ENCODE results near the gene CIROP. TPM values are rescaled to one million over a fixed set of nuclear protein-coding genes. Genes with fewer than 3 reads are reported as not detected.
A peak's percentile ranks its signal among the peaks of the same experiment; 100 is the strongest.

CIROP gene, protein sequence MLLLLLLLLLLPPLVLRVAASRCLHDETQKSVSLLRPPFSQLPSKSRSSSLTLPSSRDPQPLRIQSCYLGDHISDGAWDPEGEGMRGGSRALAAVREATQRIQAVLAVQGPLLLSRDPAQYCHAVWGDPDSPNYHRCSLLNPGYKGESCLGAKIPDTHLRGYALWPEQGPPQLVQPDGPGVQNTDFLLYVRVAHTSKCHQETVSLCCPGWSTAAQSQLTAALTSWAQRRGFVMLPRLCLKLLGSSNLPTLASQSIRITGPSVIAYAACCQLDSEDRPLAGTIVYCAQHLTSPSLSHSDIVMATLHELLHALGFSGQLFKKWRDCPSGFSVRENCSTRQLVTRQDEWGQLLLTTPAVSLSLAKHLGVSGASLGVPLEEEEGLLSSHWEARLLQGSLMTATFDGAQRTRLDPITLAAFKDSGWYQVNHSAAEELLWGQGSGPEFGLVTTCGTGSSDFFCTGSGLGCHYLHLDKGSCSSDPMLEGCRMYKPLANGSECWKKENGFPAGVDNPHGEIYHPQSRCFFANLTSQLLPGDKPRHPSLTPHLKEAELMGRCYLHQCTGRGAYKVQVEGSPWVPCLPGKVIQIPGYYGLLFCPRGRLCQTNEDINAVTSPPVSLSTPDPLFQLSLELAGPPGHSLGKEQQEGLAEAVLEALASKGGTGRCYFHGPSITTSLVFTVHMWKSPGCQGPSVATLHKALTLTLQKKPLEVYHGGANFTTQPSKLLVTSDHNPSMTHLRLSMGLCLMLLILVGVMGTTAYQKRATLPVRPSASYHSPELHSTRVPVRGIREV
- total RNA-seq (2021) (not detected in 2 replicates), Bru-seq, nascent RNA (not detected), BruChase-seq, experiment 1, labeled RNA remaining after a 2-hour chase (not detected), BruChase-seq, experiment 2, labeled RNA remaining after a 6-hour chase (not detected)
- long read RNA-seq, result 0 reads

- Histone ChIP-seq H4K20me1 (ENCODE audit: insufficient read depth) (no peaks in the 10 kb centered on the region), H3K9me3 (ENCODE audit: insufficient read depth, low read depth) (no peaks in the 10 kb centered on the region), H3K27ac (no peak within 1 kb of the TSS), H3K36me3 (ENCODE audit: low read depth) (no peaks in the 10 kb centered on the region), H3K4me3 (no peak within 1 kb of the TSS), H3K4me1 (replicated peaks; ENCODE audit: insufficient read depth) (no peaks in the 10 kb centered on the region), H3K9me2 (ENCODE audit: insufficient read depth) (no peaks in the 10 kb centered on the region), H3K27me3 (ENCODE audit: insufficient read depth, low read depth) (no peaks in the 10 kb centered on the region), H3F3A (ENCODE audit: insufficient read depth, low read depth) (no peaks in the 10 kb centered on the region), H2AFZ (no peak within 1 kb of the TSS), H3K79me2 (ENCODE audit: low read depth) (no peaks in the 10 kb centered on the region), H3K4me2 (no peak within 1 kb of the TSS)
- BruUV-seq (replicated peaks), result no TSS peak
- intact Hi-C loops (cut with micrococcal nuclease; ENCODE audit: unreplicated experiment), result no loop called here
- ChIA-PET POLR2A (ENCODE audit: unreplicated experiment) (no interaction called here), CTCF (no interaction called here)
- TF ChIP-seq EZH2 (IDR thresholded peaks at IDR 0.05; ENCODE audit: low read depth) (no peak), CTCF (conservative IDR thresholded peaks at IDR 0.05) (no peak)
- DNase-seq, result no peak
Observed at GRCh38 chr14:23104591-23105347, at the start of gene CIROP. CIROP (minus strand) TSS chr14:23104989; CDS start chr14:23104920, 69 bp downstream.

GRCh38 chr14:23153851-23154796 is 49.3 kb upstream of the CIROP start:
- no peak overlapping the region for H2AFZ ChIP-seq
- no TSS peak for BruUV-seq (replicated peaks)
- CTCF ChIA-PET, result interaction anchor here (1.0 kb wide), 1 partner anchor 34 kb away, joined by 3 read pairs; no protein-coding TSS in a partner anchor

More at GRCh38 chr14:23153851-23154796, 49.3 kb upstream of the CIROP start:
- TF ChIP-seq EZH2 (IDR thresholded peaks at IDR 0.05; ENCODE audit: low read depth) (no peak), CTCF (conservative IDR thresholded peaks at IDR 0.05) (no peak)
- H3K4me2 ChIP-seq, result no peak overlapping the region
- no peaks in the 10 kb centered on the region for H3K27me3 ChIP-seq (ENCODE audit: insufficient read depth, low read depth)
- POLR2A ChIA-PET (ENCODE audit: unreplicated experiment), result no interaction called here
- H3K27ac ChIP-seq, result no peak overlapping the region
- no peaks in the 10 kb centered on the region for H3K79me2 ChIP-seq (ENCODE audit: low read depth)
- DNase-seq, result peak in 1 of 2 experiments; percentile 65
- H3K4me3 ChIP-seq, result no peak overlapping the region
- no peaks in the 10 kb centered on the region for H3K9me2 ChIP-seq (ENCODE audit: insufficient read depth)
- no peaks in the 10 kb centered on the region for H4K20me1 ChIP-seq (ENCODE audit: insufficient read depth)
- H3K4me1 ChIP-seq (replicated peaks; ENCODE audit: insufficient read depth), result peaks cover 7% of the 10 kb centered on the region; the same call in 1 of the 2 replicates
- H3K36me3 ChIP-seq (ENCODE audit: low read depth), result no peaks in the 10 kb centered on the region
- no peaks in the 10 kb centered on the region for H3K9me3 ChIP-seq (ENCODE audit: insufficient read depth, low read depth)
- intact Hi-C loops (cut with micrococcal nuclease; ENCODE audit: unreplicated experiment), result no loop called here
- H3F3A ChIP-seq (ENCODE audit: insufficient read depth, low read depth), result no peaks in the 10 kb centered on the region
